Heart left ventricle (tissue), 16 donors: ENCODE results near the gene ARHGEF12. TPM values are rescaled to one million over a fixed set of nuclear protein-coding genes. Genes with fewer than 3 reads are reported as not detected.

ENCODE experiments used
- ATAC-seq, 4 donors: fragments of 200-7000 bp; cut with Tn5 transposase; one replicate each; pipeline ENCODE4 v1.9.1; 2020 to 2022; ENCODE audit warnings: moderate library complexity in 4 of 4, mild to moderate bottlenecking in 3 of 4, moderate number of reproducible peaks in 1 of 4
- DNase-seq, 5 donors: peaks; one replicate each; pipeline ENCODE4 v3.0.0-alpha.2; 2020
- H3K27ac ChIP-seq, 12 donors: fragments of 200-600 bp; sonication (generic) in 4 of 12; one replicate each; pipeline versions ENCODE4 v1.5.0 to v1.8.0; 2016 to 2022; ENCODE audit warnings: mild to moderate bottlenecking in 2 of 12
- H3K27me3 ChIP-seq, 9 donors: fragments of 200-600 bp; sonication (generic) in 2 of 9; one replicate each; pipeline versions ENCODE4 v1.5.1 to v1.8.0; 2016 to 2022; ENCODE audit warnings: mild to moderate bottlenecking in 3 of 9
- H3K36me3 ChIP-seq, 9 donors: fragments of 200-600 bp; sonication (generic) in 2 of 9; one replicate each; pipeline versions ENCODE4 v1.5.0 to v1.8.0; 2018 to 2022; ENCODE audit warnings: mild to moderate bottlenecking in 2 of 9
- H3K4me1 ChIP-seq, 12 donors: fragments of 200-600 bp; sonication (generic) in 4 of 12; one replicate each; pipeline versions ENCODE4 v1.5.0 to v1.8.0; 2016 to 2022; ENCODE audit warnings: mild to moderate bottlenecking in 3 of 12
- H3K4me3 ChIP-seq, 12 donors: fragments of 200-600 bp; sonication (generic) in 4 of 12; one replicate each; pipeline versions ENCODE4 v1.5.0 to v1.8.0; 2017 to 2022; ENCODE audit warnings: mild to moderate bottlenecking in 9 of 12, moderate library complexity in 4 of 12
- H3K9me3 ChIP-seq, 12 donors: fragments of 200-600 bp; sonication (generic) in 4 of 12; one replicate each; pipeline versions ENCODE4 v1.5.0 to v1.8.0; 2016 to 2022; ENCODE audit warnings: mild to moderate bottlenecking in 1 of 12
- POLR2A ChIP-seq, 2 donors: fragments of 450-650 bp; IDR thresholded peaks; one replicate each; pipeline ENCODE4 v1.6.1; 2017; ENCODE audit warnings: antibody characterized with exemption in 2 of 2, mild to moderate bottlenecking in 2 of 2, moderate library complexity in 2 of 2
- WGBS, 4 donors: extraction: QIAGEN DNeasy Blood & Tissue Kit in 2 of 4; methylation state at CpG; one replicate each; pipeline versions ENCODE4 v1.1.5 to v1.1.7; 2013 to 2018; 5-methylcytosine and 5-hydroxymethylcytosine counted together
- intact Hi-C, 10 donors: fragments of 100-400 bp; cut with DNase I; formaldehyde crosslinking; loops; one replicate each; pipeline versions ENCODE4 v1.11.1 to v1.14.2; 2022
- polyA plus RNA-seq, 2 donors: library from polyadenylated mRNA; stranded (reverse); fragments of 200-250 nt; gene quantifications; one replicate each; pipeline ENCODE4 v1.2.3, GENCODE V29; 2013
- total RNA-seq, 9 donors: library from RNA; depleted of rRNA in 2 of 9; stranded (reverse); fragments of >200 nt in 2 of 9; fragmentation: NEBNext Ultra II Directional in 3 of 9; extraction: Animal tissue kit (Norgen Biotek cat#: 25700) in 3 of 9; gene quantifications; one replicate each; pipeline versions ENCODE4 v1.1.0 to v1.2.4, GENCODE V29; 2016 to 2023
- TF ChIP-seq, protein P1 (sequence below), 12 donors: fragments of 200-600 bp; sonication (generic) in 4 of 12; IDR thresholded peaks; one replicate each; pipeline versions ENCODE4 v1.5.0 to v1.8.0; 2018 to 2022; ENCODE audit warnings: antibody characterized with exemption in 12 of 12, mild to moderate bottlenecking in 5 of 12
- donor health status: ischemic (EF 13 %, LVEDD 7.1; RV severe dilation, severe dysfunction).
- donor health status: healthy with polysubstance abuse.
- donor health status: DM: no; HTN: yes; CAD: no.
- donor health status: DM: no; HTN: no; CAD: no.
- donor health status: ischemic (EF 25% LVEDD 6.9; RV normal size, moderate dysfunction).
- donor health status: ischemic (EF 25% LVEDD 5.7; RV mildly dilated, moderate dysfunction).
- donor health status: healthy.
- donor health status: DM: yes; HTN: yes; CAD: no.
- donor health status: ischemic (EF 35%, LVEDD 5.7; RV mildly dilated, moderate dysfunction).
- donor health status: nonischemic (EF 11% LVEDD 7.7; RV severe dilation, severe dysfunction).
- donor health status: DM: yes; HTN: yes; CAD: no.
- donor health status: PGD.
- donor health status: ischemic (EF 29% LVEDD 5.4; RV normal size, mild dysfunction).
- donor health status: nonischemic (EF 23%, LVEDD 6.1; RV moderate dilation, normal function).

The ARHGEF12 gene
- total and polyA plus RNA-seq, 11 donors: 22.0 to 140 (median 112) TPM

DNA sequence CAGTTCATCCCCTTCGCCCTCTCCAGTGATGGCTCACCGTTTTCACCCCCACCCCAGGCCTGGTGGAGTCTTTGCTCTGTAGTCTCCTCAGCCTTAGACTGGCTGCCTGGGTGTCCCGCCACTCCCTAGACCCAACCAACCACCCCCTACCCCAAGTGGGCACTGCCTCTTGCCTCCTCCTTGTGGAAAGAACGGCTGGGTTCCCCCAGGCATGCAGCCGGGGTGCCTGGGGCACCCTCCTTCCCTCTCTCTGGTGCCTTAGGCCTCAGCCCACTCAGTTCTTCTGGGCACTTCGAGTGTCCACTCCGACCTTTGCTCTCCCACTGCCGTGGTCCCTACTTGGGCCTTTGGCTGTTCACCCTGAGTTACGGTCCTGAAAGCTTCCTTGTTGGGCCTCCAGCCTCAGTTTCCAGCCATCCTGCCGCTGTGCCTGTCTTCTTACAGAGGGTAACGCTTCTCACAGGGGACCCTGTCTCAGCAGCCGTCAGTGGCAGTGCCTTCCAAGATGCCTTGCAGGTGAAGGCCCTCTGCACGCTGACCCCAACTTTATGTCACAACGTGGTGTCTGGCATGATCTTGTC lies 178.4 kb downstream of the ARHGEF12 start:
- DNase-seq: no peak
- no peak for TF ChIP-seq POLR2A (IDR thresholded peaks at IDR 0.05)
- TF ChIP-seq, protein P1, sequence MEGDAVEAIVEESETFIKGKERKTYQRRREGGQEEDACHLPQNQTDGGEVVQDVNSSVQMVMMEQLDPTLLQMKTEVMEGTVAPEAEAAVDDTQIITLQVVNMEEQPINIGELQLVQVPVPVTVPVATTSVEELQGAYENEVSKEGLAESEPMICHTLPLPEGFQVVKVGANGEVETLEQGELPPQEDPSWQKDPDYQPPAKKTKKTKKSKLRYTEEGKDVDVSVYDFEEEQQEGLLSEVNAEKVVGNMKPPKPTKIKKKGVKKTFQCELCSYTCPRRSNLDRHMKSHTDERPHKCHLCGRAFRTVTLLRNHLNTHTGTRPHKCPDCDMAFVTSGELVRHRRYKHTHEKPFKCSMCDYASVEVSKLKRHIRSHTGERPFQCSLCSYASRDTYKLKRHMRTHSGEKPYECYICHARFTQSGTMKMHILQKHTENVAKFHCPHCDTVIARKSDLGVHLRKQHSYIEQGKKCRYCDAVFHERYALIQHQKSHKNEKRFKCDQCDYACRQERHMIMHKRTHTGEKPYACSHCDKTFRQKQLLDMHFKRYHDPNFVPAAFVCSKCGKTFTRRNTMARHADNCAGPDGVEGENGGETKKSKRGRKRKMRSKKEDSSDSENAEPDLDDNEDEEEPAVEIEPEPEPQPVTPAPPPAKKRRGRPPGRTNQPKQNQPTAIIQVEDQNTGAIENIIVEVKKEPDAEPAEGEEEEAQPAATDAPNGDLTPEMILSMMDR (IDR thresholded peaks at IDR 0.05): no peak
- ATAC-seq: no peak
- Histone ChIP-seq H3K4me1 (peaks cover 0 to 23% (median 0%) of the 10 kb centered on the region in 12 donors), H3K4me3 (no peak overlapping the region), H3K9me3 (no peaks in the 10 kb centered on the region), H3K27ac (no peak overlapping the region), H3K27me3 (peaks cover 0 to 46% (median 7%) of the 10 kb centered on the region in 9 donors), H3K36me3 (no peaks in the 10 kb centered on the region)
- intact Hi-C loops: loop anchor here (5.0 to 10.0 kb wide), 9 partner anchors 38 to 1080 kb away; no protein-coding TSS in a partner anchor
- WGBS, 4 donors: 88 to 93% (median 89%) methylated on average over 14 of the region's 14 CpGs

DNA sequence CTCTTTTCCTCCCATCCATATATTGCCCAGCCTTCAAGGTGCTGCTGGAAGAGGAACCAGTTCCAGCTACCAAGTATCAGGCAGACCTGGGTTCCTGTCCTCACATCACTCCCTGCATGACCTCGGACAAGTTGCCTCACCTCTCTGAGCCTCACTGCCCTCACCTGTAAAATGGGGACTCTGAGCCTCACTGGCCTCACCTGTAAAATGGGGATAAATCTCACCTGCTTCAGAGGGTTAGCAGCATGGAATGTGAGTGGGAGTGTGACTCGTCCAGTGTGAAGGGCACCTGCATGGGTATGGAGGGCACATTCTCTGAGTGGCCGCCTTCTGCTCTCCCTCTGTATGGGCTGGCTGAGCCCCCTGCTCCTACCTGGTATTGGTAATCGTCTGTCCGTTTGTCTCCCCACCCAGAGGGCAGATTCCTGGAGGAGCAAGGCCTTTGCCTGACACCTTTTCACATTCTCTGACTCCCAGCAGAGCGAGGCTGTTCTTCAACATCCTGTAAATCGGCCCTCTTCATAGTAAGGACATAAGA lies 179.0 kb downstream of the ARHGEF12 start:
- Histone ChIP-seq H3K36me3 (no peaks in the 10 kb centered on the region), H3K27me3 (peaks cover 0 to 39% (median 7%) of the 10 kb centered on the region in 9 donors), H3K4me3 (no peak overlapping the region), H3K27ac (no peak overlapping the region), H3K4me1 (peaks cover 0 to 23% (median 0%) of the 10 kb centered on the region in 12 donors), H3K9me3 (no peaks in the 10 kb centered on the region)
- no peak for DNase-seq
- no peak for TF ChIP-seq POLR2A (IDR thresholded peaks at IDR 0.05)
- TF ChIP-seq, protein P1 (IDR thresholded peaks at IDR 0.05): no peak
- intact Hi-C loops: loop anchor here in 6 of 10 donors (5.0 to 10.0 kb wide), 5 partner anchors 37 to 1080 kb away; no protein-coding TSS in a partner anchor
- no peak for ATAC-seq
- 81 to 91% (median 88%) methylated on average over 7 of the region's 7 CpGs for WGBS, 4 donors

DNA sequence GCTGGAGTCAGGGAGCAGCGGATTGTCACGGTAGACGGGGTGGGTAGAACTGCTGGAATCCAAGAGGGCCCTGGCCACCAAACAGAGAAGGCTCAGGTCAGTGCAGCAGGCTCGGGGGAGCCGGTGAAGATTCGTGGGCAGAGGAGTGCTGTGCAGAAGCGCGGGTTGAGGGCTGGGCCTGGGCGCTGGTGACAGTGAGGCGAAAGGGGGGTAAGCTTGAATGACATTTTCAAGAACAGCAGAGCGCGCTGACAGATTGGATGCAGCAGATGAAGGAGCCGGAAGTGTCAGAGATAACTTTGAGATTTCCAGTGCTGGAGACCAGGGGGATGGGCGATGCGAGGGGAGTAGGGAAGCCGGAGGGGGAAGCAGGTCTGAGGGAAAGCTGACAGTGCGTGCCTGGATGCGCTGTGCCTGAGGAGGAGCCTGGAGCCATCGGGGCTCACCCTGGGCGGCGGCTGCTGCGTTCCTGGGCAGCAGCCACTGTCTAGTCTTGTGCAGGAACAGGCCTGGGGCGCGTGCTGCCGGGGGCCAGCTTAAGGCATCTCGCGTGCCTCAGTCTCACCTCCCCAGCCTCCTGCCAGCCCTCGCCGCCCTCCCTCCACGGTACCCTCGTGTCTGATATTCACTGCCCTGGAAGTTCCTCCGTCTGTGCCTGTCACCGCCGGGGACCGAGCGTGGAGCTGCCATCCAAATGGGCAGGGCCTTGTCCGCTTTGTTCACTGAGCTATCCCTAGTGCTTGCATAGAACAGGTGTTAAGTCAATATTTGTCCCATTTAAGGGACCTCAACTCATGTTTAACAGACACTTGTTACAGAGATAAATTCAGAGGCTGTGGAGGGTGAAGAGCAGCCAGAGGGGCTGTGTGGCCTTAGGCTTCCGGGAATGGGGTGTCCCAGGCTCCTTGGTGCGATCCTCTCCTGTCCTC lies 180.5 kb downstream of the ARHGEF12 start:
- TF ChIP-seq POLR2A (IDR thresholded peaks at IDR 0.05): no peak
- TF ChIP-seq, protein P1 (IDR thresholded peaks at IDR 0.05): no peak
- intact Hi-C loops: loop anchor here in 6 of 10 donors (5.0 to 10.0 kb wide), 5 partner anchors 36 to 1078 kb away; no protein-coding TSS in a partner anchor
- peaks cover 0 to 27% (median 7%) of the 10 kb centered on the region in 9 donors for H3K27me3 ChIP-seq
- ATAC-seq (peak in 3 of 4 donors; percentile 44 to 53 (median 50)), DNase-seq (no peak)
- no peak overlapping the region for H3K4me3 ChIP-seq
- H3K27ac ChIP-seq: no peak overlapping the region
- H3K4me1 ChIP-seq: peaks cover 0 to 21% (median 0%) of the 10 kb centered on the region in 12 donors
- no peaks in the 10 kb centered on the region for H3K9me3 ChIP-seq
- no peaks in the 10 kb centered on the region for H3K36me3 ChIP-seq
- 14 to 26% (median 19%) methylated on average over 22 to 39 of the region's 39 CpGs for whole genome bisulfite sequencing, 4 donors
